IPS-15b (cell line): Measurements from ENCODE around the gene CACNA2D1.

ENCODE experiments used
- H3K27me3 ChIP-seq: one replicate; pipeline ENCODE4 v1.6.1; 2013; ENCODE audit warnings: low read length; ENCODE audit not compliant: control insufficient read depth, insufficient read depth
- H3K36me3 ChIP-seq: one replicate; pipeline ENCODE4 v1.6.1; 2013; ENCODE audit warnings: low read length; ENCODE audit not compliant: control insufficient read depth, insufficient read depth
- H3K4me1 ChIP-seq: one replicate; pipeline ENCODE4 v1.6.1; 2013; ENCODE audit warnings: mild to moderate bottlenecking, low read length; ENCODE audit not compliant: control insufficient read depth, insufficient read depth
- H3K4me3 ChIP-seq: one replicate; pipeline ENCODE4 v1.5.1; 2013; ENCODE audit warnings: low read depth, low read length
- H3K9ac ChIP-seq: one replicate; pipeline ENCODE4 v1.6.1; 2013; ENCODE audit warnings: low read depth, mild to moderate bottlenecking, low read length
- H3K9me3 ChIP-seq: one replicate; pipeline ENCODE4 v1.6.1; 2013; ENCODE audit warnings: mild to moderate bottlenecking, low read length; ENCODE audit not compliant: control insufficient read depth, insufficient read depth

CACNA2D1 gene

DNA sequence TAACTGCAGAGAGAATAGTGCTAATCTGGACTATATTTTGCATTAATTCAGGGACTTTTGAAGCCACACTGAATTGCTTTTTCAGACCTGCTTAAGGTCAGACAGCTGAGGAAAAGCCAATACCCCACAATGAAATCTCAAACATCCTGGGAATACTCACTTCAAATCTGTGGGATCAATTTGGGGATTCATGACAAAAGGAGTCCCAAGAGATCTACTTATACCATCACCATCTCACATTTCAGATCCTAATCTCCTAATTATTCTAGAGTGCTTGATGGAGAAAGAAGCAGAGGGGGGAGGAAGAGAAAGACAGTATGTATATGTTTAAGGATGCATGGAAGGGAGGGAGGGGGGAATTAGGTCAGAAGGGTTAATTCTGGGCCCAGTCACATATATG lies 202.2 kb downstream of the CACNA2D1 start:
- Histone ChIP-seq H3K4me3 (no peak overlapping the region), H3K27me3 (no peaks in the 10 kb centered on the region), H3K9ac (no peak overlapping the region), H3K4me1 (no peaks in the 10 kb centered on the region), H3K9me3 (no peaks in the 10 kb centered on the region), H3K36me3 (no peaks in the 10 kb centered on the region)

DNA sequence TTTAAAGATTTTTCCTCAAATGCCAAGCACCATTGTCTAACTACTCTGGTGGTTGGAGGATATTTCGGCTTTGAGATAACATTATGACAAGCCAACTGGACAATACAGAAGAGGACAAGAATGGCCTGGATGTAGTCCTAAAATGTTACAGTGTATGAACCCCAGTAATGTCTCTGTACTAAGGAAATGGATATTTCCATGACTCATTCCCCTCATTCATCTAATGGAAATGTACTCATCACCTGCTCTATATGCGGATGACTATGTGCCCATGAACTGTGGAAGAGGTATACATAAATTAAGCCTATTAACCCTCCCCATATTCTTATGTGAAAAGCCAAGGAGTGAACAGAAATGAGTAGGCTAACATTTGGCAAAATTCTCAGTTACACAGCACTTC lies 207.9 kb downstream of the CACNA2D1 start:
- Histone ChIP-seq H3K9me3 (no peaks in the 10 kb centered on the region), H3K4me3 (no peak overlapping the region), H3K4me1 (peaks cover 5% of the 10 kb centered on the region), H3K36me3 (no peaks in the 10 kb centered on the region), H3K9ac (no peak overlapping the region), H3K27me3 (no peaks in the 10 kb centered on the region)

DNA sequence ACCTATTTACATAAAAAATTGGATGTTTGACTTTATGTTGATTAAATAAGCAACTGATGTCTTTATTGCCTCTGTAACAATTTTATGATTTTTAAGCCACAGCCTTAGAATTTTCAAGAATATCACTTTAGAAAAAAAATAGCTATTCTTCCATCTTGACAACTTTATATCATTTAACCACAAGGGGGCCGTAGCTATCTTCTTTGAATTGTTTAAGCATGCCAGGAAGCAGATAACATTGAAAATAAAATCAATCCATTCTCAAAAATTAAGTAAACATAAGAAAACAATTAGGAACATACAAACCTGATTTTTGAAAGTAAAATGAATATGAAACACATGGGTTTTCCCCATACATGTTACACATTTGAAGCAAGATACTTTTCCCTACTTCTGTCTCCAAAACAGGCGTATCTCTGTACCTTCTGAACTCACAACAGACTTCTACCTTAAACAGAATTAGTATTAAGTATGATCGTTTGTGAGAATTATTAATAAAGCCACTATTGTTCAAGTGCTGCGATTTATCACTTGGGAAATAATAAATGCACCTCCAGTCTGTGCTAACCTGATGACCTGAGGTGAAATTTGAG lies 209.0 kb downstream of the CACNA2D1 start:
- Histone ChIP-seq H3K36me3 (no peaks in the 10 kb centered on the region), H3K9ac (no peak overlapping the region), H3K4me3 (no peak overlapping the region), H3K27me3 (no peaks in the 10 kb centered on the region), H3K9me3 (no peaks in the 10 kb centered on the region), H3K4me1 (peaks cover 5% of the 10 kb centered on the region)

DNA sequence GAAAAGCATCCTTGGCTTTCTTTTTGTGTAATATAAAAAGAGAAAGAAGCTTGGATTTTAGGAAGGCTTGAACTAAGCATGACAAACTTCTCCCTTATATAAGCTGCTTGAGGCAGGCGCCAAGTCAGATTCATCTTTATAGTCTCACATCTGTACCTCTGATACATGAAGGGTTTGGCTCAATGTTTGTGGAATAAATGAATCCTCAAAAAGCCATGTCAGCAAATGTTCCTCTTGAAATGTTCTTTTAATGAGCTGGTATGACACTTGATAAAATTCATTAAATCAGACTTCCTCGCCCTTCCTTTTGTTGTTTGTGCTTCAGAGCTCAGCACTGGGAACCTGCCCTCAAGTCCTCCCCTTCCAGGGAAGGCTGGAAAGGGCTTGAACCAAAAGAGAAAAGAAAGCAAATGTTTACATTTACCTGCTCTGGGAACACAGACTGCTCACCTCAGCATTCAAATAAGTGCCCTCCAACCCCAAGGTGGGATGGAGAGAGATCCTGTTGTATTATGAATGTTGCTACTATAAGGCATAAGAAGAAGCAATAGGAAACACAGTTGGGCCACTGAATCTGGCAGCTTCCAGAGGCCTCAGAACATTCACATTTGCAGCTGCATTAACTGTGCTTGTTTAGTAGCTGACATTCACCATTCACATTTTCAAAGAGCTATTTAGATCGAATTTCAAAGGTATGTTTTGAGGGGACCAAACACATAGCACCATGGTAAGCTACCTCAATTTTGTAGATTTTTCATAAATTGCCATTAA lies 212.6 kb downstream of the CACNA2D1 start:
- Histone ChIP-seq H3K9me3 (no peaks in the 10 kb centered on the region), H3K27me3 (no peaks in the 10 kb centered on the region), H3K36me3 (no peaks in the 10 kb centered on the region), H3K9ac (no peak overlapping the region), H3K4me1 (peaks cover 5% of the 10 kb centered on the region), H3K4me3 (no peak overlapping the region)

DNA sequence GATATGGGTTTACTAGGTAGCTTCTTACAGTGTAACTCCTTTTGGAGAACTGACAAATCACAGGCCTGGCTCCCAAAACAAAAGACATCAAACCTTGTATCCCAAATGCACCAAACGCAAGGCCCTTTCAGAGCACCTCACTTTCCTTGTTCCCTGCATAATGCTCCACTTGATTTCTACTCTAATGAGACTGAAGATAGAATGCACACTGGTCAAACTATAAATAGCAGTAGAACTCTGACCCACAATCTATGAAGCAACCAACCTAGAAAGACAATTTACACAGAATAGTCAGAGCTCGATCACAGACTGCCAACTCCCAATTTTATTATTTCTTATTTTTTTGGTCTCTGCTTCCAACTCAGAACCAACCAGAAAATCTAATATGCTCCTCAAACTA lies 214.4 kb downstream of the CACNA2D1 start:
- no peaks in the 10 kb centered on the region for H3K27me3 ChIP-seq
- no peak overlapping the region for H3K4me3 ChIP-seq
- H3K9me3 ChIP-seq: no peaks in the 10 kb centered on the region
- no peaks in the 10 kb centered on the region for H3K36me3 ChIP-seq
- H3K9ac ChIP-seq: no peak overlapping the region
- peaks cover 5% of the 10 kb centered on the region for H3K4me1 ChIP-seq

DNA sequence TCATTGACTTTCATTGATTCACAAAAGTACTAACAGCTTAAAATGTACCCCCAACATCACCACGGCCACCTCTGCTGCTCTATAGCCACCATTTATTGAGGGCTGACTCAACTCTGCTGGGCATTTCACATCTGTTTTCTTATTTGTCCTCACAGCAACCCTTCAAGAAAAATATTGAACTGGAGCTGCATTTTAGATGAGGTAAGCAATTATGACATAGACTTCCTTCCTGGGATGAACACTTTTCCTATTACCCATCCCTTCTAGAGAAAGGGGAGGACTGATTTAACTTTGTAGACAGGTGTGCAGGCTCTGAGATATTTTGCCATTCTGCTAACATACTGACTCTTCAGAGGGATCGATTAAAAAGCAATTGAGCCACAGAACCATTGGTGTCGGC lies 217.4 kb downstream of the CACNA2D1 start:
- Histone ChIP-seq H3K9me3 (no peaks in the 10 kb centered on the region), H3K4me3 (no peak overlapping the region), H3K4me1 (peaks cover 2% of the 10 kb centered on the region), H3K36me3 (no peaks in the 10 kb centered on the region), H3K9ac (no peak overlapping the region), H3K27me3 (no peaks in the 10 kb centered on the region)

DNA sequence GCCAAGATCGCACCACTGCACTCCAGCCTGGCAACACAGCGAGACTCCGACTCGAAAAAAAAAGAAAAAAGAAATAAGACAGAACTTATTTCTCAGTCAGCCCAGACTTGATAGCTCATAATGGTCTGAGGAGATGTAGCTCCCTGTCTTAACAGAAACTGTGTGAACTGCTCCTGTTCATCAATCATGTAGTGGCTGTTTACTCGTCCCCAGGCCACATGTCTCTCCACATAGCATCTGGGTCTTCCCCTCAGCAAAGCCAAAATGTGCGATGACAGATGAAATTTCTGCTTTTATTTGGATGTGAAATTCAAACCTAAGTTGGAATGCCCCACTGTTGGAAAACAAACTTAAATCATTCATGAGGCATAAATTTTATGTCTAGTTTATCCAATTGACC lies 219.0 kb downstream of the CACNA2D1 start:
- Histone ChIP-seq H3K9me3 (no peaks in the 10 kb centered on the region), H3K4me1 (no peaks in the 10 kb centered on the region), H3K4me3 (no peak overlapping the region), H3K36me3 (no peaks in the 10 kb centered on the region), H3K9ac (no peak overlapping the region), H3K27me3 (no peaks in the 10 kb centered on the region)

DNA sequence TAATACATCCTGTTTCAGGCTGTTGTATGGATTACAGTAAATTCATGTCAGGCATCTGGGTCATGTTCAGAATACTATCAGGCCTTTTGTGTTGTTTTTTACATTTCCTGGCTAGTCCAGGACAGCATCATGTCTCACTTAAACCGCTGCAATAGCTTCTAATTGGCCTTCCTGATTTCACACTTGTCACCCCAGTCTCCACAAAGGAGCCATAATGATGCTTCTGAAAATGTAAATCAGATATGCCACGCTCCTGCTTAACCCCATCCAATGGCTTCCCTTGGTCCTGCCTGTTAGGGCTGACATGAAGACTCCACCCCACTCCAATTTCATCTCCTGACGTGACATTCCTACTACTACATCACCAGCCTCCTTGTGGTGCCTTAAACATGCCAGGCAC lies 220.0 kb downstream of the CACNA2D1 start:
- H3K4me3 ChIP-seq: no peak overlapping the region
- H3K36me3 ChIP-seq: no peaks in the 10 kb centered on the region
- H3K9me3 ChIP-seq: no peaks in the 10 kb centered on the region
- H3K4me1 ChIP-seq: no peaks in the 10 kb centered on the region
- no peak overlapping the region for H3K9ac ChIP-seq
- no peaks in the 10 kb centered on the region for H3K27me3 ChIP-seq

DNA sequence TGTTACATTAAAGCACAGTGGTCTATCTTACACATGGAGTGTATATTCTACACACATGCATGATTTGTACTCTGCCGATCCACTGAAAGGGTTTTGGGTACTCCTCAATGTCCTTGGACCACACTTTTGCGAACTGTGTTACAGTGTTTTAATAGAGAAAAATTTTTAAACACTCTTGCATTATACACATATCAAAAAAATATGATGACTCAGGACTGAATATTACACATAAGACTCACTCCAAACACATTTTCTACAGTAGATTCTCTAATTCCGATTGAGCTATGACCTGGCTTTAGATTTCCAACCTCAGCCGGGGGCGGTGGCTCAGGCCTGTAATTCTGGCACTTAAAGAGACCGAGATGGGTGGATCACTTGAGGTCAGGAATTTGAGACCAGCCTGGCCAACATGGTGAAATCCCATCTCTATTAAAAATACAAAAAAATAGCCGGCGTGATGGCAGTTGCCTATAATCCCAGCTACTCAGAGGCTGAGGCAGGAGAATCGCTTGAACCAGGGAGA lies 222.4 kb downstream of the CACNA2D1 start:
- H3K4me3 ChIP-seq: no peak overlapping the region
- H3K4me1 ChIP-seq: no peaks in the 10 kb centered on the region

DNA sequence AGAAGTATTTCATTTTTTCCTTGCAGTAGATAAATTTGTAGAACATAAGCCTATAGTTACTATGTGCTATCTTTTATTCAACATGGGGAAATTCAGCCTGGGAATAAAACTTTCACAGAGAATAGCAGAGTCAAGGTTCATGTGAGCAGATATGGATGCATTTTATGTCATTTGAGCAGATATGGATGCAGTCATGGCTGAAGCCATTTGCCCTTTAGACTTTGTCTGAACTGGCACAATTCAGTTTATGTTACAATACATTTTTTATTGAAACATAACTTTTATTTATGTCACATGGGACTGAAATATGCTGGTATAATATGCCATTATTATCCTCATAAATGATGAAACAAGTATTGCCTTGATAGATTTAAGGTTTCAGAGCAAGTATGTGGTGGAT lies 231.1 kb downstream of the CACNA2D1 start:
- Histone ChIP-seq H3K4me1 (no peaks in the 10 kb centered on the region), H3K9me3 (no peaks in the 10 kb centered on the region), H3K27me3 (no peaks in the 10 kb centered on the region), H3K4me3 (no peak overlapping the region), H3K36me3 (no peaks in the 10 kb centered on the region), H3K9ac (no peak overlapping the region)

More for the DNA sequence above, 222.4 kb downstream of the CACNA2D1 start:
- no peak overlapping the region for H3K9ac ChIP-seq
- H3K36me3 ChIP-seq: no peaks in the 10 kb centered on the region
- H3K9me3 ChIP-seq: no peaks in the 10 kb centered on the region
- no peaks in the 10 kb centered on the region for H3K27me3 ChIP-seq

DNA sequence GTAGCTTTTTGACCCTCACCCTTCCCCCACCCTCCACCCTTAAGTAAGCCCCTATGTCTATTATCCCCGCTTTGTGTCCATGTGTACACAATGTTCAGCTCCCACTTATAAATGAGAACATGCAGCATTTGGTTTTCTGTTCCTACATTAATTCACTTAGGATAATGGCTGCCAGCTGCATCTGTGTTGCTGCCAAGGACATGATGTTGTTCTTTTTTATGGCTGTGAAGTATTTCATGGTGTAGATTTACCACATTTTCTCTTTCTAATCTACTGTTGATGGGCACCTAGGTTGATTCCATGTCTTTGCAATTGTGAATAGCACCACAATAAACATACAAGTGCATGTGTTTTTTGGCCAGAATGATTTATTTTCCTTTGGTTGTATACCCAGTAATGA lies 232.2 kb downstream of the CACNA2D1 start:
- Histone ChIP-seq H3K27me3 (no peaks in the 10 kb centered on the region), H3K4me1 (no peaks in the 10 kb centered on the region), H3K9ac (no peak overlapping the region), H3K9me3 (no peaks in the 10 kb centered on the region), H3K36me3 (no peaks in the 10 kb centered on the region), H3K4me3 (no peak overlapping the region)
